ENCODE data around the gene SERGEF. TPM values are rescaled to one million over a fixed set of nuclear protein-coding genes. Genes with fewer than 3 reads are reported as not detected.

SERGEF gene
- total RNA-seq (2021), result 29.5 and 31.4 TPM in 2 replicates
- long read RNA-seq, transcript SERGEF-201 (11 exons, 1,566 nt), result major isoform, 39 of 116 reads
- long read RNA-seq, transcript SERGEF-208 (10 exons, 1,264 nt), result minor isoform, 11 of 116 reads
- long read RNA-seq, partial matches to known transcripts, result 4 of 116 reads
- long read RNA-seq, other reads (novel, unspliced or antisense), result 61 of 116 reads

GRCh38 chr11:18012906-18013781 lies at the start of gene SERGEF:
Gene SERGEF, minus strand, starts transcription at chr11:18013047. Its CDS starts 37 bp downstream, at chr11:18013010.
- no peak within 1 kb of the TSS for H2BK5ac ChIP-seq (ENCODE audit: insufficient read length, low read length)

More at GRCh38 chr11:18012906-18013781, at the start of gene SERGEF:
- H4K5ac ChIP-seq (ENCODE audit: insufficient read length, low read depth, low read length), result no peak within 1 kb of the TSS
- peak within 1 kb of the TSS; percentile 10 to 95 (median 67); a peak in 4 of 7 replicates for H3K27ac Mint-ChIP-seq
- H3K14ac ChIP-seq (ENCODE audit: insufficient read depth, low read length), result peak within 1 kb of the TSS; percentile 38; the same call in 1 of the 2 replicates
- H4K91ac ChIP-seq (ENCODE audit: insufficient read length, low read depth, low read length), result no peak within 1 kb of the TSS
- peaks cover 4% of the 10 kb centered on the region for H3K79me1 ChIP-seq (ENCODE audit: insufficient read depth, low read depth, low read length, poor library complexity, severe bottlenecking)
- no peak for TF ChIP-seq CTCF (conservative IDR thresholded peaks at IDR 0.05)
- H3T11ph ChIP-seq (ENCODE audit: low read length), result no peak within 1 kb of the TSS
- no peak within 1 kb of the TSS for H4K8ac ChIP-seq (replicated peaks; ENCODE audit: insufficient read length, low read depth, low read length)
- H3K23me2 ChIP-seq (ENCODE audit: insufficient read length, low read depth, low read length, poor library complexity, severe bottlenecking), result peaks cover 15% of the 10 kb centered on the region
- no peak within 1 kb of the TSS for H3K23ac ChIP-seq (ENCODE audit: insufficient read length, low read depth, low read length)
- peak; percentile 96 for DNase-seq
- peaks cover 2% of the 10 kb centered on the region; the same call in 1 of the 2 replicates for H3K79me2 ChIP-seq (ENCODE audit: insufficient read depth, low read length)
- no peaks in the 10 kb centered on the region; a peak in 1 of 7 replicates for H3K36me3 Mint-ChIP-seq (ENCODE audit: insufficient read depth in 1 of 3, low read depth in 3 of 3)
- H3K9me3 ChIP-seq (ENCODE audit: control insufficient read depth, low read depth, low read length), result no peaks in the 10 kb centered on the region
- peaks cover 25 to 29% of the 10 kb centered on the region in 2 experiments for H3K4me1 Mint-ChIP-seq
- H3K4me3 Mint-ChIP-seq, result peak within 1 kb of the TSS; percentile 93 to 99
- no peak within 1 kb of the TSS for H2BK12ac ChIP-seq (ENCODE audit: insufficient read length, low read depth, low read length)
- H3K9me3 Mint-ChIP-seq, result no peaks in the 10 kb centered on the region
- no peak within 1 kb of the TSS for H3K27ac ChIP-seq (ENCODE audit: insufficient read length, low read depth, low read length)
- no peak within 1 kb of the TSS for H2AK5ac ChIP-seq (ENCODE audit: insufficient read length, low read length)
- H3K27me3 Mint-ChIP-seq (ENCODE audit: low read depth), result peaks cover 25% of the 10 kb centered on the region
- H4K20me1 ChIP-seq (ENCODE audit: control insufficient read depth, insufficient read depth, insufficient read length), result no peaks in the 10 kb centered on the region
- no peak within 1 kb of the TSS for H2BK120ac ChIP-seq (ENCODE audit: low read depth, low read length, poor library complexity, severe bottlenecking)
- H3K9ac ChIP-seq (ENCODE audit: extremely low read depth, insufficient read length, low read length), result peak within 1 kb of the TSS; percentile 12
- H3K4me2 ChIP-seq (ENCODE audit: insufficient read depth, insufficient read length, low read length), result peak within 1 kb of the TSS; percentile 87
- no peak within 1 kb of the TSS for H3K18ac ChIP-seq (ENCODE audit: insufficient read length, low read depth, low read length)
- WGBS (ENCODE audit: extremely low coverage, insufficient read length, low lambda C conversion rate), result no CpG with 5 or more reads among the region's 93 CpGs
- H2BK15ac ChIP-seq (ENCODE audit: low read depth, low read length), result no peak within 1 kb of the TSS
- peaks cover 5% of the 10 kb centered on the region; the same call in 1 of the 2 replicates for H3K27me3 ChIP-seq (ENCODE audit: insufficient read depth, low read length)
- H3K56ac ChIP-seq (ENCODE audit: insufficient read length, low read depth, low read length), result no peak within 1 kb of the TSS
- no peak within 1 kb of the TSS for H2BK20ac ChIP-seq (ENCODE audit: low read depth, low read length, poor library complexity, severe bottlenecking)
- no peak within 1 kb of the TSS for H3K4ac ChIP-seq (ENCODE audit: low read depth, low read length)
- no peaks in the 10 kb centered on the region; the same call in 1 of the 2 replicates for H3K4me1 ChIP-seq (ENCODE audit: insufficient read depth, low read length)
- H2AFZ ChIP-seq (ENCODE audit: low read length), result peak within 1 kb of the TSS; percentile 79
